ENCODE results near the gene RPL29. TPM values are rescaled to one million over a fixed set of nuclear protein-coding genes. Genes with fewer than 3 reads are reported as not detected.
"Not testable (repeated sequence)": the region's sequence is repeated elsewhere in the genome, so short reads cannot be mapped to it uniquely, and the experiment has no call there.

Gene RPL29
- total RNA-seq, 1 experiment from 2014 or later: 696 TPM

- intact Hi-C loops (cut with micrococcal nuclease; ENCODE audit: unreplicated experiment): no loop called here
- POLR2A ChIA-PET: no interaction called here
- in situ Hi-C loops (cut with HindIII; ENCODE audit: low pct_unique_long_range_greater_than_20kb, low sequenced_read_pairs): no loop called here
Observed at GRCh38 chr3:52034212-52034611, 38.5 kb upstream of the RPL29 start.

GRCh38 chr3:52033748-52034147 lies 38.1 kb upstream of the RPL29 start:
- H3K4me1 ChIP-seq (ENCODE audit: control insufficient read depth, insufficient read depth, low read length); H3K36me3 ChIP-seq (ENCODE audit: control insufficient read depth, insufficient read depth, low read length); DNase-seq (ENCODE audit: low read depth, low spot score); H3K9me3 ChIP-seq (ENCODE audit: control insufficient read depth, insufficient read depth, low read depth, low read length); intact Hi-C loops (cut with micrococcal nuclease; ENCODE audit: unreplicated experiment); H3K27me3 ChIP-seq (ENCODE audit: control insufficient read depth, insufficient read depth, low read length); POLR2A ChIA-PET; CTCF ChIA-PET; in situ Hi-C loops (cut with HindIII; ENCODE audit: low pct_unique_long_range_greater_than_20kb, low sequenced_read_pairs); ATAC-seq; H3K27ac ChIP-seq (ENCODE audit: low read length); BruUV-seq (replicated peaks); H3K4me3 ChIP-seq (ENCODE audit: low read depth in 2 of 2, low read length in 2 of 2): not testable (repeated sequence)

More at GRCh38 chr3:52034212-52034611, 38.5 kb upstream of the RPL29 start:
- Histone ChIP-seq H3K4me3 (ENCODE audit: low read depth in 2 of 2, low read length in 2 of 2) (no peak overlapping the region), H3K27me3 (ENCODE audit: control insufficient read depth, insufficient read depth, low read length) (no peaks in the 10 kb centered on the region), H3K4me1 (ENCODE audit: control insufficient read depth, insufficient read depth, low read length) (no peaks in the 10 kb centered on the region), H3K36me3 (ENCODE audit: control insufficient read depth, insufficient read depth, low read length) (no peaks in the 10 kb centered on the region), H3K9me3 (ENCODE audit: control insufficient read depth, insufficient read depth, low read depth, low read length) (no peaks in the 10 kb centered on the region), H3K27ac (ENCODE audit: low read length) (no peak overlapping the region)
- CTCF ChIA-PET: no interaction called here
- BruUV-seq (replicated peaks): no TSS peak
- DNase-seq (ENCODE audit: low read depth, low spot score) (no peak), ATAC-seq (no peak)
- TF ChIP-seq TCF7L2 (IDR thresholded peaks at IDR 0.05; ENCODE audit: low read depth, low read length): no peak
- TF ChIP-seq CTCF (IDR thresholded peaks at IDR 0.05): no peak
- no peak for TF ChIP-seq POLR2AphosphoS5 (IDR thresholded peaks at IDR 0.05; ENCODE audit: low read depth, low read length)
- no peak for TF ChIP-seq REST (IDR thresholded peaks at IDR 0.05; ENCODE audit: insufficient read depth in 1 of 2, low read depth in 2 of 2, low read length in 1 of 2)
- TF ChIP-seq SIN3A (IDR thresholded peaks at IDR 0.05; ENCODE audit: borderline replicate concordance, insufficient read depth, low read depth, low read length): no peak

- Histone ChIP-seq H3K4me1 (ENCODE audit: control insufficient read depth, insufficient read depth, low read length) (no peaks in the 10 kb centered on the region), H3K27ac (ENCODE audit: low read length) (no peak overlapping the region), H3K4me3 (ENCODE audit: low read depth in 2 of 2, low read length in 2 of 2) (no peak overlapping the region), H3K27me3 (ENCODE audit: control insufficient read depth, insufficient read depth, low read length) (no peaks in the 10 kb centered on the region), H3K36me3 (ENCODE audit: control insufficient read depth, insufficient read depth, low read length) (no peaks in the 10 kb centered on the region), H3K9me3 (ENCODE audit: control insufficient read depth, insufficient read depth, low read depth, low read length) (no peaks in the 10 kb centered on the region)
- TF ChIP-seq POLR2AphosphoS5 (IDR thresholded peaks at IDR 0.05; ENCODE audit: low read depth, low read length) (no peak), TCF7L2 (IDR thresholded peaks at IDR 0.05; ENCODE audit: low read depth, low read length) (no peak), CTCF (IDR thresholded peaks at IDR 0.05) (no peak), SIN3A (IDR thresholded peaks at IDR 0.05; ENCODE audit: borderline replicate concordance, insufficient read depth, low read depth, low read length) (no peak), REST (IDR thresholded peaks at IDR 0.05; ENCODE audit: insufficient read depth in 1 of 2, low read depth in 2 of 2, low read length in 1 of 2) (no peak)
- DNase-seq (ENCODE audit: low read depth, low spot score): no peak
- intact Hi-C loops (cut with micrococcal nuclease; ENCODE audit: unreplicated experiment): no loop called here
- ChIA-PET CTCF (interaction anchor here (0.5 kb wide), 1 partner anchor 12 kb away, joined by 3 read pairs; no protein-coding TSS in a partner anchor), POLR2A (no interaction called here)
- BruUV-seq (replicated peaks): no TSS peak
- in situ Hi-C loops (cut with HindIII; ENCODE audit: low pct_unique_long_range_greater_than_20kb, low sequenced_read_pairs): no loop called here
- no peak for ATAC-seq
Observed at GRCh38 chr3:52032702-52033408, 37.2 kb upstream of the RPL29 start.

Measured in Panc1 (cell line).